Measurements from ENCODE around the gene CEP85.
"Not testable (repeated sequence)": the region's sequence is repeated elsewhere in the genome, so short reads cannot be mapped to it uniquely, and the experiment has no call there.

CEP85 gene

GRCh38 chr1:26224606-26225005, 9.4 kb upstream of the CEP85 start:
- no peak for DNase-seq (ENCODE audit: low read depth in 2 of 2)

GRCh38 chr1:26225033-26225831, 8.8 kb upstream of the CEP85 start:
- DNase-seq (ENCODE audit: low read depth in 2 of 2), result peak; percentile 4 to 33

DNA sequence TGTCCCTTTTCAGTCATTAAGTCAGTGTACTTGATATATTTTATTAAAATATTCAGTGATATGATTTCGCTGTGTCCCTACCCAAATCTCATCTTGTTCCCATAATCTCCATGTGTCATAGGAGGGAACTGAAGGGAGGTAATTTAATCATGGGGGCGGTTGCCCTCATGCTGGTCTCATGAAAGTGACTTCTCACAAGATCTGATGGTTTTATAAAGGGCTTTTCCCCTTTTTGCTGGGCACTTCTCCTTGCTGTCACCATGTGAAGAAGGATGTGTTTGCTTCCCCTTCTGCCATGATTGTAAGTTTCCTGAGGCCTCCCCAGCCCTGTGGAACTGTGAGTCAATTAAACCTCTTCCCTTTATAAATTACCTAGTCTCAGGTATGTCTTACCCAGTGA, 3.3 kb upstream of the CEP85 start:
- DNase-seq (ENCODE audit: low read depth in 2 of 2), result not testable (repeated sequence)

GRCh38 chr1:26234644-26235370, 807 bp downstream of the CEP85 start:
- peak in 1 of 2 donors; percentile 2 for DNase-seq (ENCODE audit: low read depth in 2 of 2)

GRCh38 chr1:26237230-26237966, 3.4 kb downstream of the CEP85 start:
- DNase-seq (ENCODE audit: low read depth in 2 of 2), result no peak

GRCh38 chr1:26239936-26240335, 5.9 kb downstream of the CEP85 start:
- no peak for DNase-seq (ENCODE audit: low read depth in 2 of 2)

- no peak for DNase-seq (ENCODE audit: low read depth in 2 of 2)
Measured at GRCh38 chr1:26252718-26253117, 18.7 kb downstream of the CEP85 start.

DNA sequence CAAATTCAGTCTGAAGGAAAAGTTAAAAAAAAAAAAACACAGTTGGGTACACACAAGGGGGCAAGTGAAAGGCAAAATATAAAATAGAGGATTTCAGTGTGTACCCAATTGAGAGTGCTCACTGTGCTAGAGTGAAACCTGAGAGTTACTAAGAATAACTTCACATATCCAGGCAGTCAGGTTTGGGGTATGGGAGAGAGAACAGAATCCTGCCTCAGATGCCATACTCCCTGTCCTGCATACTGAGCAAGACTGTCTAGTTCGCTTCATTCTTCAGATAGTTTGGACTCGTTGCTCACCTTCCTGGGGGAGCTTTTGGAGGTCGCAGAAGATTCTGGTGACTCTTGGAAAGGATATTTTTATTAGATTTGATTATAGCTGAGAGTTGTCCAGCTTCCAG, 20.4 kb downstream of the CEP85 start:
- no peak for DNase-seq (ENCODE audit: low read depth in 2 of 2)

- no peak for DNase-seq (ENCODE audit: low read depth in 2 of 2)
Measured at GRCh38 chr1:26257222-26257621, 23.2 kb downstream of the CEP85 start.

DNA sequence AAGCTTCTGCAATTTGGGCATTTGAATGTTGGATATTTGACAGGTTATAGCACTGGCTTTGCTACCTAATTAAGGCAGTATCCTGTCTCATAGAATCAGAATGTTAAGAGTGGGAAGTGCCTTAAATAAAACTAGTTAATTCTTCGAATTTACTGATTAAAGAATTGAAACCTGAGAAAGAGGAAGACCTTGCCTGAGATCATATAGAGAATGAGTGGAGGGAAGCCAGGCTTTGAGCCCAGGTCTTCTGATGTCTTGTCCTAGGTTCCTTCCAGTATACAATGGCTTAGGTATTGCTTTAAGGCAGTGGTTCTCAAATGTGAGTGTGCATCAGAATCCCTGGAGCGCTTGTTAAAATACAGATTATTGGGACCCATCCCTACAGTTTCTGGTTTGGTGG, 25.0 kb downstream of the CEP85 start:
- no peak for DNase-seq (ENCODE audit: low read depth in 2 of 2)

DNA sequence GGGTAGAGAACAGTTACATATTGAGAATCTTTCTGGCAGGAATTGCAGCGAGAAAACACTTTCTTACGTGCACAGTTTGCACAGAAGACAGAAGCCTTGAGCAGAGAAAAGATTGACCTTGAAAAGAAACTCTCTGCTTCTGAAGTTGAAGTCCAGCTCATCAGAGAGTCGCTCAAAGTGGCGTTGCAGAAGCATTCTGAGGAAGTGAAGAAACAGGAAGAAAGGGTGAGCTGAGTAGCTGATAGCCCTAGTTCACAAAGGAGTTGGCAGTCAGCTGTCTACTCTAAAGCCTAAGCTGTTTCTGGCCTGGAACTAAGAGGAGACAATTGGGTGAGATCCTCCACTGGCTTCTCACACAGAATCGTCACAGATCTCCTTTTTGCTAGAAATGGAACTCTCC, 25.6 kb downstream of the CEP85 start:
- DNase-seq (ENCODE audit: low read depth in 2 of 2), result no peak

DNA sequence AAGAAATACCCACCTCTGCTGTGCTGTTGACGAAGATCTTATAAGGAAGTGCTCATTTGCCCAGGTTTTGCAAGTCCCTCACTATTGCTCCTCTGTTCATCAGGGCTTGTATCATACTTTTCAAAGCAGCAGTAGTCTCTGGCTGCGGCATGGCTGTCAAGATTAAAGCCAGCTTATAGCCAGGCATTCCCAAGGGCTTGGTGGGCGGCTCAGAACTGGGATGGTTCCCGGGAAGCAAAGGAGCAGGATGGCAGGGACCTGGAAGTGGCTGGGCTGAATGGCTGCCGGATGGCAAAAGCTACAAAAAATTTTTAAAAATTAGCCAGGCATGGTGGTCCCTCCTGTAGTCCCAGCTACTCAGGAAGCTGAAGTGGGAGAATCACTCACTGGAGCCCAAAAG, 29.2 kb downstream of the CEP85 start:
- DNase-seq (ENCODE audit: low read depth in 2 of 2), result no peak

DNA sequence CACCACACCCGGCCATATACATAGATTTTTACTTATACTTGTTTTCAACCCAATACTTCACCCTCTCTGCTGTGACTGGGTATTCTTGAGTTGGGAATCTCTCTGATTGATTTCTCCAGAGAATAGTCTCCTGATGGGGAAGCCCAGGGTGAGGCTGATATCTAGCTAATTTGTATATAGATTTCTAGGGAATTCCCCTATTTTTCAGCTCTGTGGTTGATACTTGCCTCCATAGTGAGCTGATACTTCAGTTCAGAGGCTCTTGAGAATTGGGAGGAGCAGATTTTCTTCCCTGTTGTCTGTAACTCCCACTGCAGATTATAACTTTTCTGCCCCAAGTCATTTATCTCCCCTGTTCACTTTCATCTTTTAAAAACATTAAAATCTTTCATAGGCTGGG, 31.4 kb downstream of the CEP85 start:
- no peak for DNase-seq (ENCODE audit: low read depth in 2 of 2)

- DNase-seq (ENCODE audit: low read depth in 2 of 2), result no peak
Measured at GRCh38 chr1:26268290-26269197, 34.5 kb downstream of the CEP85 start.

GRCh38 chr1:26269198-26269550, 35.2 kb downstream of the CEP85 start:
- DNase-seq (ENCODE audit: low read depth in 2 of 2), result no peak

DNA sequence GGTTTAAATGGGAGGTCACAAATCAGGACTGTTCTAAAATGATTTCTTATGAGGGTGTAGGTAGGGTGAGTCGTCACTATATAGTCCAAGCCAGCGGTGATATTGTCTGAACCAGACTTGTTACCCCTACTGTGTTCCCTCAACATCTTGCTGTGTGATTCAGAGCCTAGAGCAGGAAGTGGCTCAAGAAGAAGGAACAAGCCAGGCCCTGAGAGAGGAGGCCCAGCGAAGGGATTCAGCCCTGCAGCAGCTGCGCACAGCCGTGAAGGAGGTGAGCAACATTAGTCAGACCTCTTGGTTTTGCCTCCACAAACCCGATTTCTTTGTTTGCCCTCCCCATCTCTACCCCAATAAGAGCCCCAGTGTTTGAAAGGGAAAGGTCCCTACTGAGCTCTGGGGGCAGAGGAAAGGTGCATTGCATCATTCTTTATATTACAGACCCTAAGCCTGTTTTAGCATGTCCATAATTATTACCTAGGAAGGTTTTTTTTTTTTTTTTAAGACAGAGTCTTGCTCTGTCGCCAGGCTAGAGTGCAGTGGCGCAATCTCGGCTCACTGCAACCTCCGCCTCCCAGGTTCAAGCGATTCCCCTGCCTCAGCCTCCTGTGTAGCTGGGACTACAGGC, 40.9 kb downstream of the CEP85 start:
- no peak for DNase-seq (ENCODE audit: low read depth in 2 of 2)

DNA sequence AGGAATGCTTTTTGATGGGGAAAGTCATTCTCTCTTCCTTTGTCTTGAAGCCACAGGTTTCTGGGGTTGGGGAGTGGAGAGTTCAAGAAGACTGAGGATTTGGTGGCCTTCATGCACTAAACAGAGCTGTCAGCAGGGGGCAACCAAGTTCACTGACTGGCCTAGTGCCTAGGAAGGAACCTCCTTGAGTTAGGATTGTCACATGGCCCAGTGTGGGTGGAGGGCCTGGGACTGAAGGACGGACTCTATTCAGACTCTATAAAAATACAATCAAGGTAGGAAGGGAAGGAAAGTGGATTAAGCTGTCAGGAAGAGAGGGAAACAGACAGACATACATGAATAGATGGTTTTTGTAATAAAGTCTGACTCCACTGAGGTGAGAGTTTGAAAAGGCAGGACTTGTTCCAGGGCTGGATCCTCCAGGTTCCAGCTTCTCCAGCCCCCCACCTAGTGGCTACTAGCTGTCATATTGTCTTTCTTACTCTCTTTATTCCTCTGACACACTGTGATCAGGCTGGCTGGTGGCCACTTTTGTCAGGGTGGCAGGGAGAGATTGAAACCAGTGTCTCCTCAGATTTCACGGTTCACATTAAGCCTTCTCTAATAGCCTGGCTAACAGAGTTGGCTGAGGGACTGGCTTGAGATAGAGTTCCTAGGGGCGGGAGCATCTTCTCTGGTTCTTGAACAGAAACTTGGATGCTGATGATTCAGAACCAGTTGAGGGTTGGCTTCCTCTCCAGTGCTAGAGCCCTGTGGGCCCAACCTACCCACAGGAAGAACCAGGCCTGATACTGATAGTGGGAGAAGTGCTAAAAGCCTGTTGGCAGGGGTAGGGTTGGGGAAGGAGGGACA, 41.8 kb downstream of the CEP85 start:
- DNase-seq (ENCODE audit: low read depth in 2 of 2), result peak; percentile 69 to 77

DNA sequence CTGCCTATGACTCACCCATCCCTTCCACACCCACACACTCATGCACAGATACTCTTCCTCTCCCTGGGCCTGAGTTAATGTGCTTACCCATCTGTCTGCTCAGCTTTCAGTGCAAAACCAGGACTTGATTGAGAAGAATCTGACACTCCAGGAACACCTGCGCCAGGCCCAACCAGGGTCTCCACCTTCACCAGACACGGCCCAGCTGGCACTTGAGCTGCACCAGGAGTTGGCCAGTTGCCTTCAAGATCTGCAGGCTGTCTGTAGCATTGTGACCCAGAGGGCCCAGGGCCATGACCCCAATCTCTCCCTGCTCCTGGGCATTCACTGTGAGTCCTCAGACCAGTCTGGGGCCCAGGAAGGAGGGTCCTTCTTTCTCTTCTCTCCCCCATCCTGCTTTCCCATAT, 42.4 kb downstream of the CEP85 start:
- DNase-seq (ENCODE audit: low read depth in 2 of 2), result no peak

DNA sequence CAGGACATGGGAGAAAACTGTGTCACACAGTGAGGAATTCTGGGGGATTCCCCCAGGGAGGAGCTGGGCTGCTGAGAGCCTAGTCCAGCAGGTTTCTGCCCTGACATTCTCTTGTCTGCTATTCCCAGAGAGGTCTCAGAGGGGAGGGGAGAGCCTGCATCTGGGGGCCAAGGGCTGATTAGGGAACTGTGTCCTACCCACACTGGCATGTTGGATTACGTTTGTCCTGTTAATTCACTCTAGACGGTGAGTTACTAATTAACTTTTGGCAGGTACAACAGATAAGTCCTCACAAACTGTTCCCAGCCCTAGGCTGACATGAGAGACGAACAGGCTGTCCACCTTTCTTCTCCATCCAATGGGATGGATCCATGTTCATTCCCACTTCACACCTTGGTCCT, 43.3 kb downstream of the CEP85 start:
- DNase-seq (ENCODE audit: low read depth in 2 of 2), result no peak

- no peak for DNase-seq (ENCODE audit: low read depth in 2 of 2)
Measured at GRCh38 chr1:26277719-26278118, 43.7 kb downstream of the CEP85 start.
